OCI-M2 (cell line): ENCODE measurements around the gene CDC73.
"Not testable (repeated sequence)": the region's sequence is repeated elsewhere in the genome, so short reads cannot be mapped to it uniquely, and the experiment has no call there.

Experiments
- DNase-seq: peaks from one replicate; lab custom pipeline; 2025; ENCODE audit not compliant: unreplicated experiment; lab: John Stamatoyannopoulos, UW

CDC73 gene

DNA sequence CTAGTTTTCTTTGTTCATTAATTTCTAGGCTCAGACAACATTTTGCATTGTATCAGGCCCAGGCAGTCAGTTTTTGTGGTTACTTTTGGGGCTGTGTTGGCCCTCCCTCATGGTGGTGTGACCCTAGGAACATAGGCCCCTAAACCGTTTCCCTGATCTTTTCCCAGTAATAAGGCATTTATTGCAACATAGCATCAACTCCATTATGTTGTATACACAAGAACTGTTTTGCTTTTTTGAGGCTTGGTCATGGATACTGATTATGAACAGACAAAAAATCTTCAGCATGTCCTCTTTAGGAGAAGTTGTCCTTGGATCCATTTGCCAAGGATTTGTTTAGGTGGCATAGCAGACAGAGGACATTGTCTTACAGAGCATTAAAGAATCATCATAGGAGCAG is 54.3 kb downstream of the CDC73 start:
- DNase-seq, result no peak

DNA sequence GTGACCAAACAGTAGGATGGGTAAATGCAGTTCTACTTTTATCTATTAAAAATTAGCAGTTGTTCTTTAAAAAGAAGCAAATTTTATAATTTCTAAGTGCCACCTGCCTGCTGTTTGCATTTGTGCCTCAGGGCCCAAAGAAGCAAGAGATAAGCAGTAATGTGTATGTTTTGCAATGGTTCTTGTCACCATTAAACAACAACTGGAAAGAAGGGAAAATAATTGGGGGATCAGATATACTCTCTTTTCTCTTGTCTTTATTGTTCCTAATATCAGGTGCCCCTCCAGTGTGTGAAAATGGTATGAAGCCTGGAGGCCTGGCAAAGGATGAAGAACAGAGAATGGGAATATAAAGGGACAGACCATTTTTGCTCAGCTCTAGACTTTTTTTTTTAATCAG is 55.0 kb downstream of the CDC73 start:
- no peak for DNase-seq

- DNase-seq, result no peak
Measured at GRCh38 chr1:193179094-193179493, 57.3 kb downstream of the CDC73 start.

DNA sequence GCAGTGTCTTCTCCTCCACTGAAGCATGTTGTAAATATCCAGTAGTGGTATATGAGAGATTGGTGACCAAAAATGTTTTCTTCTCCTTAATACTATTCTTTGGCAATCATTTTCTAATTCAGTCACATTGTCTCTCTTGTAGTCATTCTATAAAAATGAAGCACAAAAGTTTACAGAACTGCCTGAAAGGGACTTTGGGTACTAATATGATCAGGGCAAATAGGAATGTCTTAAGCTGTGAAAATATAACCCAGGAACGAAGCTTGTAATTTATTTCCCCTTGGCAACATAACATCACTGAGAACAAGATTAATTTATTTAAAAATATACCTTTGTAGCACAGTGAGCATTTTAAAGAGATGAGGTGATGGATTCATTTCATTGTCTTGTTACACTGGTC is 59.7 kb downstream of the CDC73 start:
- no peak for DNase-seq

GRCh38 chr1:193181985-193182384 is 60.2 kb downstream of the CDC73 start:
- no peak for DNase-seq

- no peak for DNase-seq
Measured at GRCh38 chr1:193183019-193183627, 61.3 kb downstream of the CDC73 start.

- no peak for DNase-seq
Measured at GRCh38 chr1:193184776-193185175, 62.9 kb downstream of the CDC73 start.

GRCh38 chr1:193185211-193185610 is 63.4 kb downstream of the CDC73 start:
- DNase-seq, result no peak

DNA sequence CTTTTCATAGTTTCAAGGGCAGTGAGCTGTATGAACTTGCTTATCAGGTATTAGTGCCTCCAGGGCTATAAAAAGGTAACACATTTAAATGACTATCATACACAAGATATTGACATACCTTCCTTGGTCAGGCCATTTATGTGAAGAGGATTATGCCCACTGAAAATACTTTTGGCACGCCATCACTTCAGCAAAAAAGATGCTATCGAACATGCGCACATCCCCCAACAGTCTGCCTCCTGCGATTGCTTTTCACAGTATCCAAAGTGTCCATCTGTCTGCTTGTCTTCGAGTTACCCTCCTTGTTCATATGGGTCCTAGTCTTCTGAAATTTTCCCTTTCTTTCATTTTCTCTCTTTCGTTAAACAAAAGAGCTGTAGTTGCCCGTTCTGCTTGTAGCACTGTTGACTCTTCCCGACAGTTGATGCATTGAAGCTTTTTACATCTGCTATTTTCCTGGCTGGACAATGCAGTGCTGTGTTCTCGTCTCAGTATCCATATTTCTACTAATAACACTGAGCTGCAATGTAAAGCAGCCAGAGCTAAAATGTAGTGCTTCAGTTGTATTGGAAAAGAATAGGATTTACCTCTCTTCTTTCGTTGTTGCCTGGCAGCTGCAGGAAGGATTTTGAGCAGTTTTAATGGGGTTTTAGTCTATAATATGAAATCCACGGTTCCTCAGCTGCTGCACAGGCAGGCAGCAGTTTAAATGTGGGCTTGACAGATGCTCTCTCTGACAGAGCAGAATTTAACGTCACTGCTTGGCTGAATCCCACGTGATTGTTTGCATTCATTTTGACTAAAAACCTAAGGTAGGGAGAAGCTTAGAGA is 64.3 kb downstream of the CDC73 start, which contains the start of gene B3GALT2:
TSS of gene B3GALT2 (minus strand) at position 713 of the 831 bp plus-strand sequence. CDS start 5,051 bp downstream, outside the sequence.
- no peak for DNase-seq

DNA sequence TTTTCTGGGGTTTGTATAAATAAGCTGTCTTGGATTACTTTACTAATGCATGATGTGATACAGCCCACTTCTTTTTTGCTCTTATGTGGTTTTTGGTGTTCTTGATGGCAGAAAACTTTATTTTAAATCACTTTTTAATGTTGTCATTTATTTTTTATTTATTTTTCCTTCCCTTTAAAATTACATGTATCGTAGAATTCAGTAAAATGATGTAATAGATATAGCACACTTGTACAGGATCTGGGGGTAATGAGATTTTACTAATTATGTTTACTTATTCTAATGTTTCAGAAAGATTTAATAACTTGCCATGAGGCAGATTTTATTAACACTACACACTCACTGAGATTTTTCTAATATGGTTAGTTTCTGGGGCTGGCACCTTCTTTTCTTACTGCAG is 65.3 kb downstream of the CDC73 start:
- no peak for DNase-seq

GRCh38 chr1:193188915-193189314 is 67.1 kb downstream of the CDC73 start:
- DNase-seq, result not testable (repeated sequence)

GRCh38 chr1:193189442-193190095 is 67.7 kb downstream of the CDC73 start:
- no peak for DNase-seq

- no peak for DNase-seq
Measured at GRCh38 chr1:193190096-193190744, 68.4 kb downstream of the CDC73 start.

DNA sequence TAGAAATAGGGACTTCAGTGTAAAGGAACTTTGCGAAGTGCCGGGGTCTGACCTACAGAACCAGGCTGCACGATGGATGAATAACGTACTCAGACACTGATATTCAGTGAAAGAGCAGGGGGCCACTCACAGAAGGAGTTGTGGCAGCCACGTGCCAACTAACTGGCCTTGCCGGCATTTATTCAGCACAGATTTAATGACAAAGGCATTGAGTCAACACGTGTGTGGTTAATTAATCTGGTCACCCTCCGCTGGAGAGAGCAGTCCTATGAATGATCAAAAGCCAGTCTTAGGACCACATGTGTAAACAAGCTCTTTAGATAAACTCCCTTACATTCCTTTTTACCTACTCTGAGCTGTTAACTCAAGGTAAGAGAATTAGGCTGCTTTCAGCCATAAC is 70.8 kb downstream of the CDC73 start:
- no peak for DNase-seq

- DNase-seq, result no peak
Measured at GRCh38 chr1:193199940-193200339, 78.1 kb downstream of the CDC73 start.

GRCh38 chr1:193201021-193201420 is 79.2 kb downstream of the CDC73 start:
- DNase-seq, result no peak

DNA sequence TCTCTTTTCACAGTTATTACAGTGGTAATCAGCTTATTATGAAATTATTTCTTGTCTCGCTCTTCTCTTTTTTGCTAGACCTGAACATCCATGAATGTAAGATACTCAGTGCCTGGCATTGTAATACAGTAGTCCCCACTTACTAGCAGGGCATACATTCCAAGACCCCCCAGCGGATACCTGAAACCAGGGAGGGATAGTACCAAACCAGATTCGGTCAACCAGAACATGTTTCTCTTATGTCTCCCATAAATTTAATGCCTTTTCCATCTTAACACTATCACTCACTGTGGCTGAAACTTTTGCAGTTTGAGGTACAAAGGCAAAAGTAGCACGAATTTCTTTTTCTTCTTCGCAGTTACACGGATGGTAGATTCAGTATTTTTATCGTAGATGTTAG is 89.2 kb downstream of the CDC73 start:
- DNase-seq, result no peak

GRCh38 chr1:193211539-193211938 is 89.7 kb downstream of the CDC73 start:
- no peak for DNase-seq

DNA sequence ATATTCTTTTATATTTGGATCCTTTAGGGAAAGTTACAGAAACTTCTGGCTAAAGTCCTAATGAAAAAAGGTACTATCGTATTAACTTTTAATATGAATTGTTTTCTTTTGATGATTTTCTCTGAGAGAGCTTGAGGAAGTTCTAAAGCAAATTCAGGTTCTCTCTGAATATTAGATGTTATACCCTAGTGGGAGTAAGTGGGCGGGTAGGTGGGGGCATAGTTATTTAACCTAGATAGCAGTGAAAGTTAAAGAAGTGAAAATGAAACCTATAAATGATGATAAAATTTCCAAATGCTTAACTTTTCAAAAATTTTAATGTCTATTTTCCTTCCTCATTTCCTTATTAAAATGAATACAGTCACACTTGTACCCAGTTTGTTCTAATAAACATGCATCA is 90.8 kb downstream of the CDC73 start:
- no peak for DNase-seq

GRCh38 chr1:193213998-193214397 is 92.2 kb downstream of the CDC73 start:
- no peak for DNase-seq

- DNase-seq, result no peak
Measured at GRCh38 chr1:193216920-193217319, 95.1 kb downstream of the CDC73 start.

DNA sequence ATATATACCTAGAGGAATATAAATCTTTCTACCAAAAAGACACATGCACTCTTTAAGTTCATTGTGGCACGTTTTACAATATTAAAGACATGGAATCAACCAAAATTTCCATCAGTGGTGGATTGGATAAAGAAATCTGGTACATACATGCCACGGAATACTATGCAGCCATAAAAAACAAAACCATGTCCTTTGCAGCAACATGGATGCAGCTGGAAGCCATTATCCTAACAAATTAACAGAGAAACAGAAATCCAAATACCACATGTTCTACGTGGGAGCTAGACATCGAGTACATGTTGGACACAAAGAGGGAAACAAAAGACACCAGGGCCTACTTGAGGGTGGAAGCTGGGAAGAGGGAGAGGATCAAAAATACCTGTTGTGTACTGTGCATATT is 97.6 kb downstream of the CDC73 start:
- DNase-seq, result no peak
